ENCODE measurements around the gene SMKR1. TPM values are rescaled to one million over a fixed set of nuclear protein-coding genes. Genes with fewer than 3 reads are reported as not detected.

Gene SMKR1
- total RNA-seq, 4 donors from 2014 or later: not detected

DNA sequence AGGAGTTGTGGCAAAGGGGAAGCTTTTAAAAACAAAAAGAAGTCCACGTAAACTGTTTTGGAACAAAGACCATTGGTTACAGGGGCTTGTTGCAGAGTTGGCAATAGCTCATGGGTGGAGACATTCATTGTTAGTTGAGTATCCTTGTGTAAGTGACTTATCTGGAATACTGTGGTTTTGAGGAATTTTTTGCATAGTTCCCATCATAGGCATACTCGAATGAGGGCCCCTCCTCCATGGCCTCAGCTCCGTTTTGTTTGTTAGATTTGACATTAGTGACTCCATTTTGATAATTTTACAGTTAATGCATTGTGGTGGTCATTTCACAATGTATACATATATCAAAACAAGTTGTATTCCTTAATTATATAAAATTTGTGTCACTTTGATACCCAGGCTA, 12.8 kb upstream of the SMKR1 start:
- WGBS: 90% methylated on average over 3 of the region's 3 CpGs

GRCh38 chr7:129492391-129492790, 9.9 kb upstream of the SMKR1 start:
- no peak overlapping the region for H3K27ac ChIP-seq
- H3K4me3 ChIP-seq: no peak overlapping the region
- H3K9me3 ChIP-seq: no peaks in the 10 kb centered on the region
- no peaks in the 10 kb centered on the region for H3K36me3 ChIP-seq
- no peaks in the 10 kb centered on the region for H3K27me3 ChIP-seq
- no peaks in the 10 kb centered on the region for H3K4me1 ChIP-seq
- DNase-seq (ENCODE audit: low spot score in 2 of 2): peak in 1 of 2 donors; percentile 6
- 66% methylated on average over 2 of the region's 2 CpGs for WGBS
- TF ChIP-seq POLR2A (IDR thresholded peaks at IDR 0.05) (no peak), POLR2AphosphoS5 (IDR thresholded peaks at IDR 0.05) (no peak), EP300 (IDR thresholded peaks at IDR 0.05) (no peak)
- TF ChIP-seq, protein P1, sequence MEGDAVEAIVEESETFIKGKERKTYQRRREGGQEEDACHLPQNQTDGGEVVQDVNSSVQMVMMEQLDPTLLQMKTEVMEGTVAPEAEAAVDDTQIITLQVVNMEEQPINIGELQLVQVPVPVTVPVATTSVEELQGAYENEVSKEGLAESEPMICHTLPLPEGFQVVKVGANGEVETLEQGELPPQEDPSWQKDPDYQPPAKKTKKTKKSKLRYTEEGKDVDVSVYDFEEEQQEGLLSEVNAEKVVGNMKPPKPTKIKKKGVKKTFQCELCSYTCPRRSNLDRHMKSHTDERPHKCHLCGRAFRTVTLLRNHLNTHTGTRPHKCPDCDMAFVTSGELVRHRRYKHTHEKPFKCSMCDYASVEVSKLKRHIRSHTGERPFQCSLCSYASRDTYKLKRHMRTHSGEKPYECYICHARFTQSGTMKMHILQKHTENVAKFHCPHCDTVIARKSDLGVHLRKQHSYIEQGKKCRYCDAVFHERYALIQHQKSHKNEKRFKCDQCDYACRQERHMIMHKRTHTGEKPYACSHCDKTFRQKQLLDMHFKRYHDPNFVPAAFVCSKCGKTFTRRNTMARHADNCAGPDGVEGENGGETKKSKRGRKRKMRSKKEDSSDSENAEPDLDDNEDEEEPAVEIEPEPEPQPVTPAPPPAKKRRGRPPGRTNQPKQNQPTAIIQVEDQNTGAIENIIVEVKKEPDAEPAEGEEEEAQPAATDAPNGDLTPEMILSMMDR (IDR thresholded peaks at IDR 0.05): no peak

More for the DNA sequence above, 12.8 kb upstream of the SMKR1 start:
- H3K4me3 ChIP-seq: no peak overlapping the region
- TF ChIP-seq POLR2A (IDR thresholded peaks at IDR 0.05): no peak
- no peak for TF ChIP-seq EP300 (IDR thresholded peaks at IDR 0.05)
- no peak overlapping the region for H3K27ac ChIP-seq
- no peak for DNase-seq (ENCODE audit: low spot score in 2 of 2)
- no peaks in the 10 kb centered on the region for H3K36me3 ChIP-seq
- H3K4me1 ChIP-seq: no peaks in the 10 kb centered on the region
- no peaks in the 10 kb centered on the region for H3K27me3 ChIP-seq
- no peaks in the 10 kb centered on the region for H3K9me3 ChIP-seq

DNA sequence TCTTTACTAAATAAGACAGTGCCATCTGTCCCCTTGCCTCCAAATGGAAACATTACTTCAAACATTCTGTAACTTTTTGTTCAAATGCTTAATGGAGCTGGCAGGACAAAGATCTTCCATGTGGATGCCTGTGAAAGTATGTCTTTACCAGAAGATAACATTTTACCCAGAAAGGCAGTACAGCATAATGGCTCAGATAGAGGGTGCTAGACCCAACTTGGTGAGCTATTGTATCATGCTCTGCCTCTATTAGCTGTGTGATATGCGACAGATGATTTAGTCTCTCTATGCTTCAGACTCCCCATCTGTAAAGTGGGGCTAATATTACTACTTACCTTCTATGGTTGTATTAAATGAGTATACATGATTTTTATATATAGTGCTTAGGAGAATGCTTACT, 8.8 kb upstream of the SMKR1 start:
- H3K4me3 ChIP-seq: no peak overlapping the region
- no peaks in the 10 kb centered on the region for H3K27me3 ChIP-seq
- TF ChIP-seq POLR2A (IDR thresholded peaks at IDR 0.05) (no peak), POLR2AphosphoS5 (IDR thresholded peaks at IDR 0.05) (no peak), EP300 (IDR thresholded peaks at IDR 0.05) (no peak)
- TF ChIP-seq, protein P1 (IDR thresholded peaks at IDR 0.05): no peak
- WGBS: 84% methylated on average over 1 of the region's 1 CpG
- DNase-seq (ENCODE audit: low spot score in 2 of 2): no peak
- no peaks in the 10 kb centered on the region for H3K9me3 ChIP-seq
- no peak overlapping the region for H3K27ac ChIP-seq
- H3K4me1 ChIP-seq: no peaks in the 10 kb centered on the region
- no peaks in the 10 kb centered on the region for H3K36me3 ChIP-seq

GRCh38 chr7:129494041-129494440, 8.3 kb upstream of the SMKR1 start:
- H3K9me3 ChIP-seq: no peaks in the 10 kb centered on the region
- no peak for DNase-seq (ENCODE audit: low spot score in 2 of 2)
- no peaks in the 10 kb centered on the region for H3K36me3 ChIP-seq
- no peak overlapping the region for H3K27ac ChIP-seq
- H3K4me1 ChIP-seq: no peaks in the 10 kb centered on the region
- H3K4me3 ChIP-seq: no peak overlapping the region
- TF ChIP-seq, protein P1 (IDR thresholded peaks at IDR 0.05): no peak
- TF ChIP-seq EP300 (IDR thresholded peaks at IDR 0.05): no peak
- TF ChIP-seq POLR2A (IDR thresholded peaks at IDR 0.05): no peak
- TF ChIP-seq POLR2AphosphoS5 (IDR thresholded peaks at IDR 0.05): no peak
- 46% methylated on average over 5 of the region's 5 CpGs for WGBS
- H3K27me3 ChIP-seq: no peaks in the 10 kb centered on the region

GRCh38 chr7:129495987-129496386, 6.3 kb upstream of the SMKR1 start:
- Histone ChIP-seq H3K27me3 (no peaks in the 10 kb centered on the region), H3K36me3 (no peaks in the 10 kb centered on the region), H3K9me3 (no peaks in the 10 kb centered on the region), H3K4me3 (no peak overlapping the region), H3K4me1 (no peaks in the 10 kb centered on the region), H3K27ac (no peak overlapping the region)
- no peak for DNase-seq (ENCODE audit: low spot score in 2 of 2)
- WGBS: 59% methylated on average over 1 of the region's 1 CpG
- no peak for TF ChIP-seq POLR2AphosphoS5 (IDR thresholded peaks at IDR 0.05)
- no peak for TF ChIP-seq POLR2A (IDR thresholded peaks at IDR 0.05)
- TF ChIP-seq, protein P1 (IDR thresholded peaks at IDR 0.05): no peak
- TF ChIP-seq EP300 (IDR thresholded peaks at IDR 0.05): no peak

DNA sequence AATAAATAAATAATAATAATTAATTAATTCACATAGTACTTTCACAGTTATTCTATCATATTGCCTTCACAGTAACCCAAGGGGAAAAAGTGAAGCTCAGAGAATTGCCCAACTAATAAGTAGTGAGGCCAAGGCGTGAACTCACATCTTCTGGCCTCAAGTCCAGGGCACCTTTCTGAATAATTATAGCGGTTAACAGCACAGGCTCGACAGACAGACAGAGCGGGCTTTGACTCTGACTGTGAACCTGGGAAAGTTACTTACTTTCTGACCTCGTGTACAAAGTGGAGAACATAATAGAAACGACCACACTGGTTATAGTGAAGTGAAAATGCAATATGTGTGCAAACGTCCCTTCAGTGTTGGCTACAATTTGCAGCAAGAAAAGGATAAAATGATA, 5.7 kb upstream of the SMKR1 start:
- TF ChIP-seq EP300 (IDR thresholded peaks at IDR 0.05) (no peak), POLR2AphosphoS5 (IDR thresholded peaks at IDR 0.05) (no peak), POLR2A (IDR thresholded peaks at IDR 0.05) (no peak)
- TF ChIP-seq, protein P1 (IDR thresholded peaks at IDR 0.05): no peak
- 79% methylated on average over 7 of the region's 7 CpGs for WGBS

More for the DNA sequence above, 5.7 kb upstream of the SMKR1 start:
- Histone ChIP-seq H3K4me3 (no peak overlapping the region), H3K27me3 (no peaks in the 10 kb centered on the region), H3K9me3 (no peaks in the 10 kb centered on the region), H3K4me1 (peaks cover under 1% of the 10 kb centered on the region), H3K27ac (no peak overlapping the region), H3K36me3 (no peaks in the 10 kb centered on the region)
- DNase-seq (ENCODE audit: low spot score in 2 of 2): no peak

Measured in suprapubic skin (tissue), 4 donors.